Measurements from ENCODE around the gene TSPYL1. TPM values are rescaled to one million over a fixed set of nuclear protein-coding genes. Genes with fewer than 3 reads are reported as not detected.

The TSPYL1 gene
- total RNA-seq, 1 experiment from 2014 or later: 68.6 TPM

DNA sequence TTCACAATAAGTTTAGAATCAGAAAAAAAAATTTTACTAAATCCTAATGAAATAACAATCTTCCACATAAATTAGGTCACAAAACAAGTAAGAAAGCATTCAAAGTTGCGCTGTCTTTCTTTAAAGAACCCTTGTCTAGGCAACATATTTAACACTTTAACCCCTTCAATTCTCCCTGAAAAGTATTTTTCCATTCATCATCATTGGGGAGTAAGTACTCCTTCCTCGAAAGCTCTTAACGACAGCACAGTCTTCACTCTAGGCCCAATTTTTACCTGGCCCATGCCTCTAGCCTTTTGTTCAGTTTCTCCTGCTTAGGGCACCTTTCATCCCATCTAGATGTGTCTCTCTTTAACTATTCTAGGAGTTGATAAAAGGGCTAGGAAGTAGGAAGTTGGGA is 2.6 kb downstream of the TSPYL1 start:
- ChIA-PET CTCF (interaction anchor here (5.1 kb wide), 1 partner anchor 9 kb away, joined by 38 read pairs; no protein-coding TSS in a partner anchor), POLR2A (no interaction called here)
- H3K27me3 Mint-ChIP-seq (ENCODE audit: low read depth): no peaks in the 10 kb centered on the region
- peak overlapping the region; percentile 62 for H3K27ac Mint-ChIP-seq
- H3K36me3 Mint-ChIP-seq: peaks cover 23% of the 10 kb centered on the region
- ATAC-seq: no peak
- peaks cover 63% of the 10 kb centered on the region for H3K4me1 Mint-ChIP-seq
- peak overlapping the region; percentile 96 for H3K4me3 Mint-ChIP-seq
- TF ChIP-seq TEAD1 (CRISPR knock-in tag; IDR thresholded peaks at IDR 0.05) (no peak), GABPB1 (CRISPR knock-in tag; IDR thresholded peaks at IDR 0.05) (no peak), TCF7 (CRISPR knock-in tag; IDR thresholded peaks at IDR 0.05; ENCODE audit: low read depth) (no peak), ETV6 (CRISPR knock-in tag; IDR thresholded peaks at IDR 0.05) (no peak), SP1 (CRISPR knock-in tag; conservative IDR thresholded peaks at IDR 0.05) (no peak), NR2C2 (CRISPR knock-in tag; IDR thresholded peaks at IDR 0.05) (no peak), ZBTB21 (CRISPR knock-in tag; IDR thresholded peaks at IDR 0.05; ENCODE audit: borderline replicate concordance) (no peak), RELA (CRISPR knock-in tag; IDR thresholded peaks at IDR 0.05; ENCODE audit: borderline replicate concordance) (no peak)
- TF ChIP-seq, protein P1, sequence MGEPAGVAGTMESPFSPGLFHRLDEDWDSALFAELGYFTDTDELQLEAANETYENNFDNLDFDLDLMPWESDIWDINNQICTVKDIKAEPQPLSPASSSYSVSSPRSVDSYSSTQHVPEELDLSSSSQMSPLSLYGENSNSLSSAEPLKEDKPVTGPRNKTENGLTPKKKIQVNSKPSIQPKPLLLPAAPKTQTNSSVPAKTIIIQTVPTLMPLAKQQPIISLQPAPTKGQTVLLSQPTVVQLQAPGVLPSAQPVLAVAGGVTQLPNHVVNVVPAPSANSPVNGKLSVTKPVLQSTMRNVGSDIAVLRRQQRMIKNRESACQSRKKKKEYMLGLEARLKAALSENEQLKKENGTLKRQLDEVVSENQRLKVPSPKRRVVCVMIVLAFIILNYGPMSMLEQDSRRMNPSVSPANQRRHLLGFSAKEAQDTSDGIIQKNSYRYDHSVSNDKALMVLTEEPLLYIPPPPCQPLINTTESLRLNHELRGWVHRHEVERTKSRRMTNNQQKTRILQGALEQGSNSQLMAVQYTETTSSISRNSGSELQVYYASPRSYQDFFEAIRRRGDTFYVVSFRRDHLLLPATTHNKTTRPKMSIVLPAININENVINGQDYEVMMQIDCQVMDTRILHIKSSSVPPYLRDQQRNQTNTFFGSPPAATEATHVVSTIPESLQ (CRISPR knock-in tag; IDR thresholded peaks at IDR 0.05): no peak
- TF ChIP-seq, protein P2, sequence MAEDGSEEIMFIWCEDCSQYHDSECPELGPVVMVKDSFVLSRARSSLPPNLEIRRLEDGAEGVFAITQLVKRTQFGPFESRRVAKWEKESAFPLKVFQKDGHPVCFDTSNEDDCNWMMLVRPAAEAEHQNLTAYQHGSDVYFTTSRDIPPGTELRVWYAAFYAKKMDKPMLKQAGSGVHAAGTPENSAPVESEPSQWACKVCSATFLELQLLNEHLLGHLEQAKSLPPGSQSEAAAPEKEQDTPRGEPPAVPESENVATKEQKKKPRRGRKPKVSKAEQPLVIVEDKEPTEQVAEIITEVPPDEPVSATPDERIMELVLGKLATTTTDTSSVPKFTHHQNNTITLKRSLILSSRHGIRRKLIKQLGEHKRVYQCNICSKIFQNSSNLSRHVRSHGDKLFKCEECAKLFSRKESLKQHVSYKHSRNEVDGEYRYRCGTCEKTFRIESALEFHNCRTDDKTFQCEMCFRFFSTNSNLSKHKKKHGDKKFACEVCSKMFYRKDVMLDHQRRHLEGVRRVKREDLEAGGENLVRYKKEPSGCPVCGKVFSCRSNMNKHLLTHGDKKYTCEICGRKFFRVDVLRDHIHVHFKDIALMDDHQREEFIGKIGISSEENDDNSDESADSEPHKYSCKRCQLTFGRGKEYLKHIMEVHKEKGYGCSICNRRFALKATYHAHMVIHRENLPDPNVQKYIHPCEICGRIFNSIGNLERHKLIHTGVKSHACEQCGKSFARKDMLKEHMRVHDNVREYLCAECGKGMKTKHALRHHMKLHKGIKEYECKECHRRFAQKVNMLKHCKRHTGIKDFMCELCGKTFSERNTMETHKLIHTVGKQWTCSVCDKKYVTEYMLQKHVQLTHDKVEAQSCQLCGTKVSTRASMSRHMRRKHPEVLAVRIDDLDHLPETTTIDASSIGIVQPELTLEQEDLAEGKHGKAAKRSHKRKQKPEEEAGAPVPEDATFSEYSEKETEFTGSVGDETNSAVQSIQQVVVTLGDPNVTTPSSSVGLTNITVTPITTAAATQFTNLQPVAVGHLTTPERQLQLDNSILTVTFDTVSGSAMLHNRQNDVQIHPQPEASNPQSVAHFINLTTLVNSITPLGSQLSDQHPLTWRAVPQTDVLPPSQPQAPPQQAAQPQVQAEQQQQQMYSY (CRISPR knock-in tag; IDR thresholded peaks at IDR 0.05): no peak
- TF ChIP-seq, protein P3, sequence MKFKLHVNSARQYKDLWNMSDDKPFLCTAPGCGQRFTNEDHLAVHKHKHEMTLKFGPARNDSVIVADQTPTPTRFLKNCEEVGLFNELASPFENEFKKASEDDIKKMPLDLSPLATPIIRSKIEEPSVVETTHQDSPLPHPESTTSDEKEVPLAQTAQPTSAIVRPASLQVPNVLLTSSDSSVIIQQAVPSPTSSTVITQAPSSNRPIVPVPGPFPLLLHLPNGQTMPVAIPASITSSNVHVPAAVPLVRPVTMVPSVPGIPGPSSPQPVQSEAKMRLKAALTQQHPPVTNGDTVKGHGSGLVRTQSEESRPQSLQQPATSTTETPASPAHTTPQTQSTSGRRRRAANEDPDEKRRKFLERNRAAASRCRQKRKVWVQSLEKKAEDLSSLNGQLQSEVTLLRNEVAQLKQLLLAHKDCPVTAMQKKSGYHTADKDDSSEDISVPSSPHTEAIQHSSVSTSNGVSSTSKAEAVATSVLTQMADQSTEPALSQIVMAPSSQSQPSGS (CRISPR knock-in tag; IDR thresholded peaks at IDR 0.05; ENCODE audit: borderline replicate concordance, low read depth): no peak
- H3K9me3 Mint-ChIP-seq: no peaks in the 10 kb centered on the region
- no peak for DNase-seq (ENCODE audit: low spot score)

DNA sequence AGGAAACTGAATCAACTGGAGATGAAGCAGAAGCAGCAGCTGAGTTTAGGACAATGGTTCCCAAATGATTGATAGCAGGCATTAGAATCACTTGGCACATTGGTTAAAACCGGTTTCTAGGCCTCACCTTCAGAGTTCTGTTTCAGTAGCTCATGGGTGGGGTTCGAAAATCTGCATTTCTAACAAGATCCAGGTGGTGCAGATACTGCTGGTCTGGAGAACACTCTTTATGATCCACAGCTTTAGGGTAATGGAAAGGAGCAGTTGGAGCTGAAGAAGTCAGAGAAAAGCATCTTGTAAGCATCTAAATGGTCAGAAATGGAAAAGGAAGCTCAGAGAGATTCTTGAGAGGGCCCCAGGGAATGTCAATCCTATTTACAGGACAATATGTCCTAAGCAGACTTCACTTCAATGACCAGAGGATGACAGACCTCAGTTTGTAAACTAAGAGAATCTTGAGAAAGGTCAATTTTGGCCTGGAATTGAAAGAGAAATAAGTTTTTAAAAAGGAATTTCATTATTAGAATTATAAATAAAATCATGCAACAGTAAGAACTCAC is 8.5 kb downstream of the TSPYL1 start:
- Mint-ChIP-seq H3K4me1 (peaks cover 39% of the 10 kb centered on the region), H3K27me3 (ENCODE audit: low read depth) (no peaks in the 10 kb centered on the region), H3K9me3 (no peaks in the 10 kb centered on the region), H3K27ac (peak overlapping the region; percentile 94), H3K36me3 (0 out of 2 replicates have a peak, but pooled peaks cover 4% of the 10 kb centered on the region), H3K4me3 (peak overlapping the region; percentile 18; the same call in 1 of the 2 replicates)
- POLR2A ChIA-PET: interaction anchor here (0.9 to 1.4 kb wide), 3 partner anchors 8 to 300 kb away, joined by 3 to 8 read pairs (median 3); partner anchors contain the start of genes RWDD1, TSPYL1 and TSPYL4
- CTCF ChIA-PET: interaction anchor here (0.6 to 4.6 kb wide), 12 partner anchors 8 to 300 kb away, joined by 3 to 46 read pairs (median 4); partner anchors contain the start of genes CALHM4, CALHM5, RWDD1 and TRAPPC3L
- peak; percentile 43 for ATAC-seq
- DNase-seq (ENCODE audit: low spot score): no peak
- TF ChIP-seq, protein P4, sequence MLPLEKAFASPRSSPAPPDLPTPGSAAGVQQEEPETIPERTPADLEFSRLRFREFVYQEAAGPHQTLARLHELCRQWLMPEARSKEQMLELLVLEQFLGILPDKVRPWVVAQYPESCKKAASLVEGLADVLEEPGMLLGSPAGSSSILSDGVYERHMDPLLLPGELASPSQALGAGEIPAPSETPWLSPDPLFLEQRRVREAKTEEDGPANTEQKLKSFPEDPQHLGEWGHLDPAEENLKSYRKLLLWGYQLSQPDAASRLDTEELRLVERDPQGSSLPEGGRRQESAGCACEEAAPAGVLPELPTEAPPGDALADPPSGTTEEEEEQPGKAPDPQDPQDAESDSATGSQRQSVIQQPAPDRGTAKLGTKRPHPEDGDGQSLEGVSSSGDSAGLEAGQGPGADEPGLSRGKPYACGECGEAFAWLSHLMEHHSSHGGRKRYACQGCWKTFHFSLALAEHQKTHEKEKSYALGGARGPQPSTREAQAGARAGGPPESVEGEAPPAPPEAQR (CRISPR knock-in tag; IDR thresholded peaks at IDR 0.05): no peak
- TF ChIP-seq, protein P5, sequence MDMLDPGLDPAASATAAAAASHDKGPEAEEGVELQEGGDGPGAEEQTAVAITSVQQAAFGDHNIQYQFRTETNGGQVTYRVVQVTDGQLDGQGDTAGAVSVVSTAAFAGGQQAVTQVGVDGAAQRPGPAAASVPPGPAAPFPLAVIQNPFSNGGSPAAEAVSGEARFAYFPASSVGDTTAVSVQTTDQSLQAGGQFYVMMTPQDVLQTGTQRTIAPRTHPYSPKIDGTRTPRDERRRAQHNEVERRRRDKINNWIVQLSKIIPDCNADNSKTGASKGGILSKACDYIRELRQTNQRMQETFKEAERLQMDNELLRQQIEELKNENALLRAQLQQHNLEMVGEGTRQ (CRISPR knock-in tag; IDR thresholded peaks at IDR 0.05): no peak
- TF ChIP-seq ZNF121 (CRISPR knock-in tag; IDR thresholded peaks at IDR 0.05) (no peak), CREB1 (CRISPR knock-in tag; IDR thresholded peaks at IDR 0.05) (no peak), TP53 (CRISPR knock-in tag; IDR thresholded peaks at IDR 0.05) (no peak), GTF2I (CRISPR knock-in tag; conservative IDR thresholded peaks at IDR 0.05) (no peak)
- TF ChIP-seq, protein P6, sequence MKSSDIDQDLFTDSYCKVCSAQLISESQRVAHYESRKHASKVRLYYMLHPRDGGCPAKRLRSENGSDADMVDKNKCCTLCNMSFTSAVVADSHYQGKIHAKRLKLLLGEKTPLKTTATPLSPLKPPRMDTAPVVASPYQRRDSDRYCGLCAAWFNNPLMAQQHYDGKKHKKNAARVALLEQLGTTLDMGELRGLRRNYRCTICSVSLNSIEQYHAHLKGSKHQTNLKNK (CRISPR knock-in tag; IDR thresholded peaks at IDR 0.05): no peak
- TF ChIP-seq, protein P7, sequence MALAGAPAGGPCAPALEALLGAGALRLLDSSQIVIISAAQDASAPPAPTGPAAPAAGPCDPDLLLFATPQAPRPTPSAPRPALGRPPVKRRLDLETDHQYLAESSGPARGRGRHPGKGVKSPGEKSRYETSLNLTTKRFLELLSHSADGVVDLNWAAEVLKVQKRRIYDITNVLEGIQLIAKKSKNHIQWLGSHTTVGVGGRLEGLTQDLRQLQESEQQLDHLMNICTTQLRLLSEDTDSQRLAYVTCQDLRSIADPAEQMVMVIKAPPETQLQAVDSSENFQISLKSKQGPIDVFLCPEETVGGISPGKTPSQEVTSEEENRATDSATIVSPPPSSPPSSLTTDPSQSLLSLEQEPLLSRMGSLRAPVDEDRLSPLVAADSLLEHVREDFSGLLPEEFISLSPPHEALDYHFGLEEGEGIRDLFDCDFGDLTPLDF (CRISPR knock-in tag; IDR thresholded peaks at IDR 0.05): no peak
- TF ChIP-seq, protein P8, sequence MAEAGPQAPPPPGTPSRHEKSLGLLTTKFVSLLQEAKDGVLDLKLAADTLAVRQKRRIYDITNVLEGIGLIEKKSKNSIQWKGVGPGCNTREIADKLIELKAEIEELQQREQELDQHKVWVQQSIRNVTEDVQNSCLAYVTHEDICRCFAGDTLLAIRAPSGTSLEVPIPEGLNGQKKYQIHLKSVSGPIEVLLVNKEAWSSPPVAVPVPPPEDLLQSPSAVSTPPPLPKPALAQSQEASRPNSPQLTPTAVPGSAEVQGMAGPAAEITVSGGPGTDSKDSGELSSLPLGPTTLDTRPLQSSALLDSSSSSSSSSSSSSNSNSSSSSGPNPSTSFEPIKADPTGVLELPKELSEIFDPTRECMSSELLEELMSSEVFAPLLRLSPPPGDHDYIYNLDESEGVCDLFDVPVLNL (CRISPR knock-in tag; IDR thresholded peaks at IDR 0.05; ENCODE audit: borderline replicate concordance, low read depth): no peak
